Type B pancreatic cell (in vitro differentiated cells): ENCODE data around the gene FAM229B. TPM values are rescaled to one million over a fixed set of nuclear protein-coding genes. Genes with fewer than 3 reads are reported as not detected.

Source experiments
- DNase-seq: peaks from one replicate; pipeline ENCODE4 v3.0.0; 2021; ENCODE audit warnings: mixed read lengths; ENCODE audit not compliant: unreplicated experiment; ENCODE audit errors: extremely low spot score
- H3K27ac Mint-ChIP-seq: 2 replicates; pipeline ENCODE4 v1.8.0; 2021; ENCODE audit warnings: mild to moderate bottlenecking, mixed read lengths
- H3K27me3 Mint-ChIP-seq: 2 replicates; pipeline ENCODE4 v1.8.0; 2021; ENCODE audit warnings: mixed read lengths
- H3K36me3 Mint-ChIP-seq: 2 replicates; pipeline ENCODE4 v1.8.0; 2021; ENCODE audit warnings: mixed read lengths
- H3K4me1 Mint-ChIP-seq: one replicate; pipeline ENCODE4 v1.8.0; 2021; ENCODE audit warnings: mixed read lengths; ENCODE audit not compliant: unreplicated experiment
- H3K4me3 Mint-ChIP-seq: 2 replicates; pipeline ENCODE4 v1.8.0; 2021; ENCODE audit warnings: mild to moderate bottlenecking, mixed read lengths
- H3K9me3 Mint-ChIP-seq: 2 replicates; pipeline ENCODE4 v1.8.0; 2021; ENCODE audit warnings: mixed read lengths
- CTCF ChIP-seq: fragments of 200-600 bp; sonication (generic); conservative IDR thresholded peaks from 2 replicates; pipeline ENCODE4 v1.5.0; 2021; ENCODE audit warnings: antibody characterized with exemption, mild to moderate bottlenecking
- long read RNA-seq: library from polyadenylated mRNA; unstranded; transcript quantifications from one replicate; pipeline ENCODE4 v2.0.0, GENCODE V29; 2020
- total RNA-seq: library from RNA; stranded (reverse); gene quantifications from 2 replicates; pipeline ENCODE4 v1.2.1, GENCODE V29; 2021; ENCODE audit warnings: low replicate concordance

FAM229B gene
- total RNA-seq: 8.4 and 29.8 TPM in 2 replicates
- long read RNA-seq, transcript FAM229B-201 (4 exons, 2,543 nt): major isoform, 12 of 17 reads
- long read RNA-seq, partial matches to known transcripts: 0 of 17 reads
- long read RNA-seq, other reads (novel, unspliced or antisense): 5 of 17 reads

DNA sequence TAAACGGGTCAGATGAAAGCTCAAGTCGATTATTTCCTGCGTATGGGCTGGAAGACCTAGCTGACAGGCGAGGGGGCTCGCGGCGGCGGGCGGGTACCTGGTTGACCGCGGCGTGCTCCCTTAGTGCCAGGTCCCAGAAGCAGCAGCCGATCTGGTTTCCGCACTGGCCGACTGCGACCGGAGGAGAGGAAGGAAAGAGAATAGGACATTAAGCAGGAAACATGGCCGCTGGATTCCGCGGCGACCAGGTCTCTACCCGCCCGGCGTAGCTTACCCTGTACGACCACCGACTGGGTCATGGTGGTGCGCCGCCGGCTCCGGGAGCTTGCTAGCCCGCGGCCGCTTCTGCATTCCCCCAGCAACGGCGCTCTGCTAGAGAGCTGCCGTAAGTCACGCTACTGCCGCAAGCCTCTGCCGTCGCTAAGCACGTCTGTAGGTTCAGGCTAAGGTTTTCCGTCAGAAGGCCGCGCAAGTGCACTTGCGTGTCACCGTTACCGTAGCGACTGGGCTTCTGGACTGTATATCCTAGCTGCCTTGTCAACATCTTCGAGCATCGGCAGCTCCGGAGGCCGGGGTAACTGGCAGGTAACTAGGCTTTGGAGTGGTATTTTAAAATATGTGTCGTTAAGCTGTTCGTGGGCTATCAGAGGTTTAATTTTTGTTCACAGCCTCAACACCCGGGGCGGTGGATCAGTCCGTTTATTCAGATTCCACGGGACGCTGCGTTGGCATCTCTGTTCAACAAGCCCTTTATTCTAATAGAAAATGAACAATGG is at the start of gene FAM229B, which contains the start of gene TUBE1:
TSS of gene FAM229B (plus strand) at position 456 of the 776 bp plus-strand sequence. CDS start 11,693 bp downstream, outside the sequence.
TSS of gene TUBE1 (minus strand) at position 347 of the 776 bp plus-strand sequence. CDS start at position 299, 48 bp downstream.
- Mint-ChIP-seq H3K36me3 (peaks cover 6% of the 10 kb centered on the region), H3K4me1 (peaks cover 8% of the 10 kb centered on the region), H3K9me3 (no peaks in the 10 kb centered on the region), H3K27ac (no peak within 1 kb of the TSS), H3K4me3 (no peak within 1 kb of the TSS), H3K27me3 (no peaks in the 10 kb centered on the region)
- TF ChIP-seq CTCF: no peak
- peak; percentile 89 for DNase-seq

DNA sequence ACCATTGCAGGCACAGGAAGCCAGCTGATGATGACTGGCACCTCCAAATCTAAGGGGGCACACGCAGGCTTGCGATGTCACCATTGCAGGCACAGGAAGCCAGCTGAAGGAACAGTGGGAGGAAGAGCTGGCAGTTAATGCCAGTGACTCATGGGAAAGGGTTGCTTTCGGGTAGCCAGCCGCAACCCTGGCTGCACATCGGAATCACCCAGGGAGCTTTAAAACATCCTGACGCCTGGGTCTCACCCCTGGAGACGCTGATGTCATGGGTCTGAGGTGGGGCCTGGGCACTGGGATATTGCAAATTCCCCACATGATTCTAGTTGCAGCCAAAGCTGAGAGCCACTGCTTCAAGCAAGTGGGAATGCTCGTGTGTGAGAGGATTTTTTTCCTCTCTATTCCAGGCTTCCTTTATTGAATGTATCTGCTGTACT is 49.6 kb upstream of the FAM229B start:
- Mint-ChIP-seq H3K4me3 (no peak overlapping the region), H3K9me3 (no peaks in the 10 kb centered on the region), H3K36me3 (no peaks in the 10 kb centered on the region), H3K27me3 (peaks cover 4% of the 10 kb centered on the region), H3K27ac (no peak overlapping the region), H3K4me1 (peaks cover 8% of the 10 kb centered on the region)
- no peak for DNase-seq
- TF ChIP-seq CTCF: no peak

DNA sequence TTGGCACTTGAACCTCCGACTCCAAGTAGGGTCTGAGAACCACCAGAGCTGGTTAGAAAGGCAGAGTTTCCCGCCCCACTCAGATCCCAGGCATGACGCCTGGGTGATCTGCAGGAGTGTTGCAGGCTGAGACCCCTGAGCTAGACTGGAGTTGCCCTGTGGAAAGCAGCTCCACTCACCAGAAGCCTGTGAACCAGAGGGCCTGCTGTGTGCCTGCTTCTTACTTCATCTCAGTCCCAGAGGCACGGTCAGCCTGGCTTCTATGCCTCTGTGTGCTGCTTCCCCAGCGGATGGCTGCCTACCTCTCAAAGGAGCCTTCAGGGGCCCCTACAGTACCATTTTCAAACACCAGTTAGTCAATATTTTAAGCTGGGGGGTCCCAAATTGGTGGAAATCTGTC is 49.1 kb upstream of the FAM229B start:
- peaks cover 4% of the 10 kb centered on the region for H3K27me3 Mint-ChIP-seq
- H3K27ac Mint-ChIP-seq: no peak overlapping the region

DNA sequence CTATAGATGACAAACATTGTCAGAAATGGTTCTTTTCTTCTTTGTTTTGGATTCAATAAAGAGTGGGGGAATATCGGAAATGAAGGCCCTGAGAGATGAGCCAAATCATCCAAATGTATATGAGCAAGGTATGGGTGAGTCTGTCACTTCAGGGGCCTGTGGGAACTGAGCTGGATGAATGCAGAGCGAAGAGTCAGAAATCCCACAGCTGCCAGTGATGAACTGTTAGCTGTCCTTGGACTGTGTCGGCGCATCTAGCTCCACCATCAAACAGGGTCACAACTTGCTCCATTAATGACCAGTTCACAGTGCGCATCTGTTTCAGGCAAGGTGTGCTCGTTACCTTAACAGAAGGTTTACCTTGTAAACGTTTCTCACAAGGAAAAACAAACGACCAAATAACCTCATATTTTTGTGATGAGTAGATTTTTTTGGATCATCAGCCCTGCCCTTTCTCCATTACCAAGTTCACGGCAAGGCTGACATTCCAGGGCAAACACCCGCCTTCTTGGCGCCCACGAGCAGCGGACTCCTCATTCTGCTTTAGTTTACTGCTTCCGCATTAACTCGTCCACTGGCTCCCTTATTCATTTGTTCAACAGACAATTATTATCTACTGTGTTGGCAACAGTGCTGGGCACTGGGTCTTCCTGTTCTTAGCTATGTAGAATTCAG is 48.5 kb upstream of the FAM229B start:
- Mint-ChIP-seq H3K4me1 (peaks cover 13% of the 10 kb centered on the region), H3K27me3 (peaks cover 3% of the 10 kb centered on the region), H3K4me3 (no peak overlapping the region), H3K9me3 (no peaks in the 10 kb centered on the region), H3K27ac (no peak overlapping the region), H3K36me3 (no peaks in the 10 kb centered on the region)
- no peak for TF ChIP-seq CTCF
- DNase-seq: no peak

More for the DNA sequence above, 49.1 kb upstream of the FAM229B start:
- no peak for DNase-seq
- H3K4me1 Mint-ChIP-seq: peaks cover 10% of the 10 kb centered on the region
- H3K36me3 Mint-ChIP-seq: no peaks in the 10 kb centered on the region
- TF ChIP-seq CTCF: no peak
- H3K9me3 Mint-ChIP-seq: no peaks in the 10 kb centered on the region
- H3K4me3 Mint-ChIP-seq: no peak overlapping the region

DNA sequence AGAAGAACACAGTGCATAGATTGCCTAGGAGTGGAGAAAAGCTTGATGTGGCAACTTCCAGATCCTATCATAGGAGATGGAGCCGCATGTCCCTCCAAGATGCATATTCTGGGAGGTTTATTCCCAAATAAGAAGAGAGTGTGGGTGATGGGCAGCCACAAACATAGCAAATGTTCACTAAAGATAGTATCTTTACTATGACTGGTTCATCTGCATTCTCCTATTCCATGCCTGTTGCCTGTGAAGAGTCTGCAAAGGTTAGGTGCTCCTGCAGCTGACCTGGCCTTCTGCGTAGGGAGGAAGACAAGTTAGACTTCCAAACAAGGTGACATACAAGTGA is 48.0 kb upstream of the FAM229B start:
- Mint-ChIP-seq H3K4me3 (no peak overlapping the region), H3K4me1 (peaks cover 16% of the 10 kb centered on the region), H3K36me3 (no peaks in the 10 kb centered on the region), H3K27ac (no peak overlapping the region), H3K27me3 (no peaks in the 10 kb centered on the region), H3K9me3 (no peaks in the 10 kb centered on the region)
- no peak for DNase-seq
- TF ChIP-seq CTCF: no peak
